GM12865 (cell line): ENCODE data around the gene UAP1L1.
"Not testable (repeated sequence)": the region's sequence is repeated elsewhere in the genome, so short reads cannot be mapped to it uniquely, and the experiment has no call there.

ENCODE experiments used
- DNase-seq: peaks from one replicate; pipeline ENCODE4 v3.0.0; 2010; ENCODE audit warnings: low read depth
- H3K4me3 ChIP-seq: 2 replicates; pipeline ENCODE4 v1.5.1; 2011; ENCODE audit warnings: mild to moderate bottlenecking, low read depth, low read length, control low read depth
- CTCF ChIP-seq: IDR thresholded peaks from 2 replicates; pipeline ENCODE4 v1.5.1; 2011; ENCODE audit warnings: low read length, control low read depth, low read depth, inconsistent platforms; ENCODE audit not compliant: insufficient read depth; ENCODE audit errors: missing control alignments

Gene UAP1L1

GRCh38 chr9:137114613-137115393, 37.5 kb downstream of the UAP1L1 start, which contains the start of gene DPP7:
Gene DPP7, minus strand, starts transcription at chr9:137114733. Its CDS starts 20 bp downstream, at chr9:137114713.
- peak; percentile 82 for DNase-seq
- TF ChIP-seq CTCF, result no peak
- H3K4me3 ChIP-seq, result peak within 1 kb of the TSS; percentile 78

- H3K4me3 ChIP-seq, result no peak overlapping the region
- no peak for TF ChIP-seq CTCF
- no peak for DNase-seq
These were observed 38.2 kb downstream of the UAP1L1 start for GRCh38 chr9:137115394-137116026.

- DNase-seq, result peak; percentile 0
- no peak overlapping the region for H3K4me3 ChIP-seq
- no peak for TF ChIP-seq CTCF
These were observed 38.8 kb downstream of the UAP1L1 start for GRCh38 chr9:137116027-137116507.

GRCh38 chr9:137116728-137117127, 39.4 kb downstream of the UAP1L1 start:
- no peak for DNase-seq

GRCh38 chr9:137117269-137117731, 40.0 kb downstream of the UAP1L1 start:
- no peak for TF ChIP-seq CTCF
- no peak overlapping the region for H3K4me3 ChIP-seq
- no peak for DNase-seq

More at GRCh38 chr9:137116728-137117127, 39.4 kb downstream of the UAP1L1 start:
- no peak for TF ChIP-seq CTCF
- no peak overlapping the region for H3K4me3 ChIP-seq

- not testable (repeated sequence) for DNase-seq, H3K4me3 ChIP-seq
These were observed 40.8 kb downstream of the UAP1L1 start for GRCh38 chr9:137118092-137118603.

- H3K4me3 ChIP-seq, result peak overlapping the region; percentile 0; the same call in 1 of the 2 replicates
- peak; percentile 58 for DNase-seq
These were observed 44.8 kb downstream of the UAP1L1 start for GRCh38 chr9:137121927-137122795.

GRCh38 chr9:137122796-137123467, 45.6 kb downstream of the UAP1L1 start:
- H3K4me3 ChIP-seq, result not testable (repeated sequence)
- peak; percentile 38 for DNase-seq
